Activated naive CD8-positive, alpha-beta T cell (primary cell): Measurements from ENCODE around the gene MAD1L1.

Experiments used
- H3K27ac Mint-ChIP-seq: one replicate; pipeline ENCODE4 v1.8.0; 2021; ENCODE audit warnings: mixed read lengths
- H3K27me3 Mint-ChIP-seq: one replicate; pipeline ENCODE4 v1.8.0; 2021; ENCODE audit warnings: mixed read lengths
- H3K36me3 Mint-ChIP-seq: one replicate; pipeline ENCODE4 v1.8.0; 2021; ENCODE audit warnings: mixed read lengths
- H3K4me1 Mint-ChIP-seq: one replicate; pipeline ENCODE4 v1.8.0; 2021; ENCODE audit warnings: low read depth, mixed read lengths
- H3K4me3 Mint-ChIP-seq: one replicate; pipeline ENCODE4 v1.8.0; 2021; ENCODE audit warnings: mild to moderate bottlenecking, mixed read lengths
- H3K9me3 Mint-ChIP-seq: one replicate; pipeline ENCODE4 v1.8.0; 2021; ENCODE audit warnings: low read depth, mixed read lengths

The MAD1L1 gene

DNA sequence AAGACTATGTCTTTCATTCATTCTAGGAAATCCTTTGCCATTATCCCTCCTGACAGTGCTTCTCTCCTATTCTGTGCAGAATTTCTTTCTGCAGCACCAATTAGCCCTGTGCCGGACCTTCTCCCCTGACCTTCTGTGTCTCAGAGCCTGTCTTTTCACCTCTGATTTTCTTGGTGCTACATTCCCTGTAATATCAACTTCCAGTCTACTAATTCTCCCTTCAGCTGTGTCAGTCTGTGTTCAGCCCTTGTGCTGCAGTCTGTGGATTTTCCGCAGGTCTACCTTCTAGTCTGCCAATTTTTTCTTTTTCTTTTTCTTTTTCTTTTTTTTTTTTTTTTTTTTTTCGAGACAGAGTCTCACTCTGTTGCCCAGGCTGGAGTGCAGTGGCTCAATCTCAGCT is 446.9 kb downstream of the MAD1L1 start:
- peaks cover 4% of the 10 kb centered on the region for H3K27me3 Mint-ChIP-seq
- no peak overlapping the region for H3K27ac Mint-ChIP-seq
- no peaks in the 10 kb centered on the region for H3K36me3 Mint-ChIP-seq
- no peaks in the 10 kb centered on the region for H3K9me3 Mint-ChIP-seq
- H3K4me3 Mint-ChIP-seq = no peak overlapping the region
- peaks cover 7% of the 10 kb centered on the region for H3K4me1 Mint-ChIP-seq

DNA sequence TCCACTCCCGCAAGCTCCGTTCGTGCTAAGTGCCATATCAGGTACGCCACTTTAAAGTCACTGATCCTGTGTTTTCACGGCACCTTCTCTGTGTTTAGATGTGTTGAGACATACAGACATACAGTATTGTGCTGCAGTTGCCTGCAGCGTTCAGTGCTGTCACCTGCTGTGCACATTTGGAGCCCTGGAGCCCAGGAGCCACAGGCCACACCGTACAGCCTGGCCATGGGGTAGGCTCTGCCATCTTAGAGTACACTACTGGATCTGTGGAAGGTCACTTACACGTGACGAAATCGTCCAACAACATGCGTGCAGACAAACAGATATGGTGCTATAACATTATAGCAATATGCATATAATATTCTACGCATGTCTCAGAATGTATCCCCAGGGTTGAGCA is 451.4 kb downstream of the MAD1L1 start:
- Mint-ChIP-seq H3K4me1 (peaks cover 7% of the 10 kb centered on the region), H3K36me3 (peaks cover 5% of the 10 kb centered on the region), H3K27ac (no peak overlapping the region), H3K27me3 (peaks cover 2% of the 10 kb centered on the region), H3K9me3 (no peaks in the 10 kb centered on the region), H3K4me3 (no peak overlapping the region)

DNA sequence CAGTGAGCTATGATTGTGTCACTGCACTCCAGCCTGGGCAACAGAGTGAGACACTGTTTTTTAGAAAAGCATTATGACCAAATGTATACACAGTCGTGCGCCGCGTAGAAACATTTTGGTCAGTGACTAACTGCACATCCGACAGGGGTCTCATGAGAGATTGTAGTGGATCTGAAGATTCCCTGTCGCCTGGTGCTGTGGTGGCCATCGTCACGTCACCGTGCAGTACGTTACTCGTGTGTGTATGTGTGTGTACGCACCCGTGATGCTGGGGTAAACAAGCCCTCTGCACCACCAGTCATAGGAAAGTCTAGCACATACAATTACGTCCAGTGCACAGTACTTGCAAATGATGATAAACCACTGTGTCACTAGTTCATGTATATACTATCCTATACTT is 453.3 kb downstream of the MAD1L1 start:
- Mint-ChIP-seq H3K36me3 (peaks cover 10% of the 10 kb centered on the region), H3K4me1 (peaks cover 1% of the 10 kb centered on the region), H3K27ac (no peak overlapping the region), H3K4me3 (no peak overlapping the region), H3K9me3 (peaks cover 9% of the 10 kb centered on the region), H3K27me3 (peaks cover 2% of the 10 kb centered on the region)

- Mint-ChIP-seq H3K36me3 (peaks cover 10% of the 10 kb centered on the region), H3K27ac (no peak overlapping the region), H3K27me3 (peaks cover 2% of the 10 kb centered on the region), H3K4me3 (no peak overlapping the region), H3K9me3 (peaks cover 15% of the 10 kb centered on the region), H3K4me1 (no peaks in the 10 kb centered on the region)
These were observed 455.6 kb downstream of the MAD1L1 start for GRCh38 chr7:1777122-1777521.

DNA sequence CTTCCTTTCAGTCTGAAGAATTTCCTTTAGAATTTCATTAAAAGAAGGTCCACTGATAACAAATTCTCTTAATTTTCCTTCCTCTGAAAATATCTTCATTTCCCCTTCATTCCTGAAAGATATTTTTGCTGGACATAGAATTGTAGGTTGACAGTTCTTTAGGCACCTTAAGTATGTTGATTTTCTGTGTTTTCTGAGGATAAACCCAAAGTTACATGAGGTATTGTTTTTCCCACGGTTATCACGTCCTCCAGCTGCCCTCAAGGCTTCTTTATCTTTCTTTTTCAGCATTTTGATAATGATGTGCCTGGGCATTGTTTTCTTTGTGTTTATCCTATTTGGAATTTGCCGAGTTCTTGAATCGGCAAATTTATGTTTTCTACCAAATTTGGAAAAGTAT is 457.4 kb downstream of the MAD1L1 start:
- Mint-ChIP-seq H3K36me3 (peaks cover 10% of the 10 kb centered on the region), H3K4me3 (no peak overlapping the region), H3K27ac (no peak overlapping the region), H3K4me1 (no peaks in the 10 kb centered on the region), H3K9me3 (peaks cover 15% of the 10 kb centered on the region), H3K27me3 (peaks cover 2% of the 10 kb centered on the region)

- Mint-ChIP-seq H3K27ac (no peak overlapping the region), H3K36me3 (peaks cover 2% of the 10 kb centered on the region), H3K4me3 (no peak overlapping the region)
These were observed 462.4 kb downstream of the MAD1L1 start for GRCh38 chr7:1770331-1770730.

GRCh38 chr7:1769286-1770200 is 463.2 kb downstream of the MAD1L1 start:
- Mint-ChIP-seq H3K27me3 (no peaks in the 10 kb centered on the region), H3K9me3 (peaks cover 6% of the 10 kb centered on the region), H3K4me1 (no peaks in the 10 kb centered on the region), H3K27ac (no peak overlapping the region), H3K4me3 (no peak overlapping the region), H3K36me3 (no peaks in the 10 kb centered on the region)

More at GRCh38 chr7:1770331-1770730, 462.4 kb downstream of the MAD1L1 start:
- H3K27me3 Mint-ChIP-seq = no peaks in the 10 kb centered on the region
- no peaks in the 10 kb centered on the region for H3K4me1 Mint-ChIP-seq
- peaks cover 9% of the 10 kb centered on the region for H3K9me3 Mint-ChIP-seq

DNA sequence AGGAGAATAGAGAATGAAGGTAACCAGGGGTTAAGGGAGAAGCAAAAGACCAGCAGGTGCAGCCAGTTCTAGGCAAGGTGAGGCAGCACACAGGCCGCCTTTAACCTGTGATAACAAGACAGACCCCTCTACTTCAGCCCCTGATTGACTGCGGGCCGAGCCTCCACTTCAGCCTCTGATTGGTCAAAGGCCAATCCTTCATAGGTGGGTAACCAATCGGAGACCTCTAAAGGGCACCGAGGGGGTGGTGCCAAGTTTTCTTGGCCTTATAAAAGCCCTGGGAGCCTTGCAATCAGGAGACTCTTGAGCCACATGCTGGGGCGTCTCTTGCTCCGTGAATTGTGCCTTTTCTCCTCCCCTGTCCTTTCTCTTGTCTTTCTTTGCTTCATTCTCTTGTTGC is 463.9 kb downstream of the MAD1L1 start:
- Mint-ChIP-seq H3K27ac (no peak overlapping the region), H3K4me3 (no peak overlapping the region), H3K4me1 (no peaks in the 10 kb centered on the region), H3K36me3 (no peaks in the 10 kb centered on the region), H3K27me3 (no peaks in the 10 kb centered on the region), H3K9me3 (peaks cover 6% of the 10 kb centered on the region)

DNA sequence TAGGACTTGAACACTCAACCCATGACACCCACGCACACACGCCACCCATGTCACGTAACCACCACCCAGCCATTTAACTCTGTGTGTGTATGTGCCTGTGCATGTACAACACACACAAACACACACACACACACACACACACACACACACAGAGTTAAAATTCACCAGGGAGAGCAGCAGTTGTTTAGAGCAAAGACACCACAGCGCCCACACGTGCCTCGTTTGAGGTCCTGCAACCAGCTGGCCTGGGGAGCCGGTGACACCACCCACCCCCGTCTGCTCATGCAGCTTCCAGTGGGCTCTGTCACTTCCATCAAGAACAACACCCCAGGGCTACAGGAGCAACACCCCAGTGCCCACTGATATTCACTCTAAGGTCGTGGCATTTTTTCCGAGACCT is 465.2 kb downstream of the MAD1L1 start:
- Mint-ChIP-seq H3K27me3 (no peaks in the 10 kb centered on the region), H3K36me3 (no peaks in the 10 kb centered on the region), H3K4me1 (no peaks in the 10 kb centered on the region), H3K9me3 (no peaks in the 10 kb centered on the region), H3K4me3 (no peak overlapping the region), H3K27ac (no peak overlapping the region)
